Type B pancreatic cell (in vitro differentiated cells): ENCODE data around the gene RASSF10. TPM values are rescaled to one million over a fixed set of nuclear protein-coding genes. Genes with fewer than 3 reads are reported as not detected.

Source experiments
- DNase-seq: peaks from one replicate; pipeline ENCODE4 v3.0.0; 2021; ENCODE audit warnings: mixed read lengths; ENCODE audit not compliant: unreplicated experiment; ENCODE audit errors: extremely low spot score
- H3K27ac Mint-ChIP-seq: 2 replicates; pipeline ENCODE4 v1.8.0; 2021; ENCODE audit warnings: mild to moderate bottlenecking, mixed read lengths
- H3K27me3 Mint-ChIP-seq: 2 replicates; pipeline ENCODE4 v1.8.0; 2021; ENCODE audit warnings: mixed read lengths
- H3K36me3 Mint-ChIP-seq: 2 replicates; pipeline ENCODE4 v1.8.0; 2021; ENCODE audit warnings: mixed read lengths
- H3K4me1 Mint-ChIP-seq: one replicate; pipeline ENCODE4 v1.8.0; 2021; ENCODE audit warnings: mixed read lengths; ENCODE audit not compliant: unreplicated experiment
- H3K4me3 Mint-ChIP-seq: 2 replicates; pipeline ENCODE4 v1.8.0; 2021; ENCODE audit warnings: mild to moderate bottlenecking, mixed read lengths
- H3K9me3 Mint-ChIP-seq: 2 replicates; pipeline ENCODE4 v1.8.0; 2021; ENCODE audit warnings: mixed read lengths
- CTCF ChIP-seq: fragments of 200-600 bp; sonication (generic); conservative IDR thresholded peaks from 2 replicates; pipeline ENCODE4 v1.5.0; 2021; ENCODE audit warnings: antibody characterized with exemption, mild to moderate bottlenecking
- total RNA-seq: library from RNA; stranded (reverse); gene quantifications from 2 replicates; pipeline ENCODE4 v1.2.1, GENCODE V29; 2021; ENCODE audit warnings: low replicate concordance

Gene RASSF10
- total RNA-seq, 1 donor from 2014 or later: 8.6 TPM

GRCh38 chr11:13046637-13047570 is 37.8 kb downstream of the RASSF10 start:
- H3K4me3 Mint-ChIP-seq: no peak overlapping the region
- no peak for DNase-seq
- H3K4me1 Mint-ChIP-seq: peaks cover 6% of the 10 kb centered on the region
- no peak for TF ChIP-seq CTCF
- no peak overlapping the region for H3K27ac Mint-ChIP-seq
- peaks cover 9% of the 10 kb centered on the region for H3K9me3 Mint-ChIP-seq
- no peaks in the 10 kb centered on the region for H3K27me3 Mint-ChIP-seq
- no peaks in the 10 kb centered on the region for H3K36me3 Mint-ChIP-seq

- Mint-ChIP-seq H3K36me3 (no peaks in the 10 kb centered on the region), H3K27ac (no peak overlapping the region), H3K4me3 (no peak overlapping the region), H3K9me3 (peaks cover 13% of the 10 kb centered on the region), H3K27me3 (no peaks in the 10 kb centered on the region), H3K4me1 (peaks cover 10% of the 10 kb centered on the region)
- no peak for DNase-seq
- no peak for TF ChIP-seq CTCF
These were observed 38.8 kb downstream of the RASSF10 start for GRCh38 chr11:13047884-13048283.

GRCh38 chr11:13051257-13051656 is 42.1 kb downstream of the RASSF10 start:
- no peak for DNase-seq
- peaks cover 13% of the 10 kb centered on the region for H3K9me3 Mint-ChIP-seq

GRCh38 chr11:13052130-13052571 is 43.0 kb downstream of the RASSF10 start:
- Mint-ChIP-seq H3K36me3 (peaks cover 4% of the 10 kb centered on the region), H3K4me1 (peaks cover 6% of the 10 kb centered on the region), H3K4me3 (peak overlapping the region; percentile 57), H3K9me3 (peaks cover 13% of the 10 kb centered on the region), H3K27ac (peak overlapping the region; percentile 84), H3K27me3 (no peaks in the 10 kb centered on the region)
- no peak for DNase-seq
- TF ChIP-seq CTCF: no peak

More at GRCh38 chr11:13051257-13051656, 42.1 kb downstream of the RASSF10 start:
- no peaks in the 10 kb centered on the region for H3K36me3 Mint-ChIP-seq
- no peak overlapping the region for H3K27ac Mint-ChIP-seq
- H3K4me3 Mint-ChIP-seq: no peak overlapping the region
- no peak for TF ChIP-seq CTCF
- no peaks in the 10 kb centered on the region for H3K27me3 Mint-ChIP-seq
- H3K4me1 Mint-ChIP-seq: peaks cover 6% of the 10 kb centered on the region

GRCh38 chr11:13053255-13053917 is 44.3 kb downstream of the RASSF10 start:
- no peak for DNase-seq
- Mint-ChIP-seq H3K4me1 (peaks cover 6% of the 10 kb centered on the region), H3K4me3 (no peak overlapping the region), H3K9me3 (peaks cover 13% of the 10 kb centered on the region), H3K27ac (no peak overlapping the region), H3K36me3 (peaks cover 4% of the 10 kb centered on the region), H3K27me3 (no peaks in the 10 kb centered on the region)
- no peak for TF ChIP-seq CTCF
